Stimulated activated CD4-positive, alpha-beta T cell treated with anti-CD3 and anti-CD28 coated beads, Interleukin-1b, Interleukin-23, amount 100 ng/mL, for 24 hours (primary cell): ENCODE measurements around the gene TCF12.

Experiments
- DNase-seq, 4 experiments: peaks; one replicate each; pipeline ENCODE4 v3.0.0-alpha.2; 2020; ENCODE audit warnings: low read depth in 4 of 4, low spot score in 1 of 4

Gene TCF12

GRCh38 chr15:57328897-57329296 lies 410.5 kb downstream of the TCF12 start:
- DNase-seq, result no peak

GRCh38 chr15:57329582-57330367 lies 411.3 kb downstream of the TCF12 start:
- no peak for DNase-seq

DNA sequence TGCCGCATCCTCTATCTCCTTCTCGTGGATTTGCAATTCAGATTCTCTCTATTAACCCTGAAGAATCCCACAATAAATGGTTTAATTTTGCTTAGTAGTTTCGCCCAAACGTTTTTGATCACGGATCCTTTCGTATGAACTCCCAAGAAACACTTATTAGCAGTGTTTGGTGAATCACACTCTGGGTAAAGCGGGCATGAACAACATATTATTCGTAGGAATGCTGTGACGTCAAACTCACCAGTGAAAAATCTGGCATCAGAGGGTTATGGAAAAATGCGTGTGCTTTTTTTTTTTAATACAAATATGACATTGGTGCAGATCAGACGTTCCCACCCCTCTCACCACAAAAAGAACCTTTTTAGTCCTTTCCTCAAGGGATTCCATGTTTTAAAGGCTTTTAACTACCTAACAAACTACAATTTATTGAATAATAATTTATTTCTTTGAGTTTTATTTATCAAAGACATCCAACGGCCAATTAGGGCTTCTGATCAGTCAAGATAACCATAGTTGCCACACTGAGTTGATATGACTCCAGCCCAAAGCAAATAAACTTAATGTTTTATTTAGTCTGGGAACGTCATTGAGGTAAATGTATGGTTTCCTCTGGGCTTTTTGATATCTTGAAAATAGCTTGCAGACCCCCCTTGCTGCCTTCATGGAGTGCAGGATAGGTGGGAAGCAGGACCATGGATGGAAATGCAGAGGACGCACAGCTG lies 412.3 kb downstream of the TCF12 start:
- no peak for DNase-seq

GRCh38 chr15:57332326-57332725 lies 413.9 kb downstream of the TCF12 start:
- no peak for DNase-seq

GRCh38 chr15:57333487-57333886 lies 415.0 kb downstream of the TCF12 start:
- DNase-seq, result no peak

- no peak for DNase-seq
Measured at GRCh38 chr15:57334257-57334656, 415.8 kb downstream of the TCF12 start.

DNA sequence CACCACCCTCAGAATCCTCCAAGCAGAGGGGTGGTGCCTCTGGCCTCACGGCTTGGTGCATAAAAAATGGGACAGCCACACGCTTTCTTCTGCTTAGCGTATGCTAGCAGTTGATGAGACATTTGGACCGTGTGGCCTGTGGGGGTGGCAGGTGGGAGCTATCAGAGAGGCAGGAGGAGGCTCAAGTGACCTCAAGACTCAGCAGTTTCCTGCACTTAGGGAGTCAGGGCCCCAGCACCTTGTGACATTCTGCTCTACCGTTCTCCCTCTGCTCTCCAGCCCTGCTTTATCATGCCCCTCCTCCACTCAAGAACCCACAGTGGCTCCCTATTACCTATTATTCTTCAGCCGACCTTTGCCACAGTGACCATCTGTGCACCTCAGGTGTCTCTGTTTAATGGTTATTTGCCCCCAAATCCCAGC lies 416.9 kb downstream of the TCF12 start:
- no peak for DNase-seq

DNA sequence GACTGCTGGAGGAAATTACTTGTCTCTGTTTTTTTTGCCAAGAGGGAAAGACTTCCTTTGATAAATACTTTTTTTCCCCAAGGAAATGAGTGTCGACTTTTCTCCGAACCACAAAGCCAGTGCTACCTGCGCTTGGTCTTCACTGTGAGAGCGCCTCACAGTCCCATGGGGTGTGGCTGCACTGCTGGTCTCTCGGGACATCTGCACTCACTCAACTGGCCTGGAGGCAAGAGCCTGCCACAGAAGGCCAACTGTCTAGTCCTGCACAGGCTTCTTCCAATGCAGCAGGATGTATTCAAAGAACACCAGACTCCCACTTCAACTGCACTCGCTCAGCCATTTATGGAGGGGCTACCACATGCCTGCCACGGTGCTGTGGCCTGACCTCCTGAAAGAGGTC lies 417.3 kb downstream of the TCF12 start:
- DNase-seq, result no peak

DNA sequence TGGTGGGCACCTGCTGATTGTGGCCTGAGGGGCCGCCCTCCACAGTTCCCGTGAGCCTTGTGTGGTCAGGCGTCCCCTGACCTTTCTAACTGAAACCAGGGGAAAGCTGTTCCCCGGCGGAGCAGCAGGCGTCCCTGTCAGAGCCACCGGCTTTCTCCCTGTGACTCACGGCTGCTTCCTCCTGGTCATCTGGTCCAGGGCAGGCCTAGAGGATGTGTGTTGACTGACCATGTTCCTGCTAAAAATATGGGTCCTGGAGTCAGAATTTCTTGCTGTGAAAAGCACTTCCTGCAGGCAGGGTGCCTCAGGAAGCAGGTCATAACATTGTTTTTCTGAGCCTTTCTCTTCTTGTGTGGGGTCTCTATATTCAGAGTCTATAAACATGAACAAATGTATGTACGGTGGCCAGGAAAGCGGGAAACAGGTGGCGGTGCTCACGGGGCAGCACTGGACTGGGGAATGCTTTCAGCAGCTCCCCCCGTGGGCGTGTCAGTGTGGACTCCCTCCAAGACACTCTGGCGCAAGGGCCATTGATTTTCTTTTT lies 419.5 kb downstream of the TCF12 start:
- DNase-seq, result no peak

- DNase-seq, result no peak
Measured at GRCh38 chr15:57339321-57339720, 420.9 kb downstream of the TCF12 start.
